Jurkat, Clone E6-1 (cell line): ENCODE data around the gene SEMA6A.

Source experiments
- DNase-seq: peaks from one replicate; pipeline ENCODE4 v3.0.0-alpha.2; 2011; ENCODE audit warnings: low read depth, low spot score
- H3K4me3 ChIP-seq: 2 replicates; pipeline ENCODE4 v1.5.1; 2011; ENCODE audit warnings: mild to moderate bottlenecking, low read length, control low read depth, moderate library complexity

The SEMA6A gene

GRCh38 chr5:116424258-116424615, 150.4 kb downstream of the SEMA6A start:
- no peak for DNase-seq
- H3K4me3 ChIP-seq = no peak overlapping the region

GRCh38 chr5:116423587-116424257, 150.9 kb downstream of the SEMA6A start:
- H3K4me3 ChIP-seq = no peak overlapping the region
- no peak for DNase-seq

- DNase-seq = no peak
Measured at GRCh38 chr5:116423141-116423540, 151.5 kb downstream of the SEMA6A start.

DNA sequence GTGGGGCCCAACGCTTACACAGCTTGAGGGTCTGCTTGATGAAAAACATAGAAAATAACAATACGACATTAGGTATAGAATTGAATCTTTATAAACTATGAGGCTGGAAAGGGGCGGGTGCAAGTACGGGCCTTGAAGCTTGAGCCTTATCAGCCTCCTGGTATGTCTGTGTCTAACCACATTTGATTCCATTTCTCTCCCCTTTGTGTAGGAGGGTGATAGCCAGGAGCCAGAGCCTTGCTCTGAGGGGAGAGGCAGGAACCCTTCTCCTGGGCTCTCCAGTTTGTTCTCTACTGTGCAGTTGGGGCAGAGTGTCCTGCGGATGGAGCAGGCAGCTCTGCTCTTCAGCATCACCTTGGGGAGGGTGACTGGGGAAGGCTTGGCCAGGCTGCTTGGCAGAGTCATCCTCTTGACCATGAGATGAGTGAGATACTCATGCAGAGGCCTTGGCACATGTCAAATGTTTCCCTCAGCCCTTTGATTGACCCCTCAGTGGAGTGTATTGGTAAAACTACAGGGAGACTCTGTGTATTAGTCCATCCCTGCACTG, 153.5 kb downstream of the SEMA6A start:
- no peak overlapping the region for H3K4me3 ChIP-seq
- no peak for DNase-seq

More at GRCh38 chr5:116423141-116423540, 151.5 kb downstream of the SEMA6A start:
- H3K4me3 ChIP-seq = no peak overlapping the region

DNA sequence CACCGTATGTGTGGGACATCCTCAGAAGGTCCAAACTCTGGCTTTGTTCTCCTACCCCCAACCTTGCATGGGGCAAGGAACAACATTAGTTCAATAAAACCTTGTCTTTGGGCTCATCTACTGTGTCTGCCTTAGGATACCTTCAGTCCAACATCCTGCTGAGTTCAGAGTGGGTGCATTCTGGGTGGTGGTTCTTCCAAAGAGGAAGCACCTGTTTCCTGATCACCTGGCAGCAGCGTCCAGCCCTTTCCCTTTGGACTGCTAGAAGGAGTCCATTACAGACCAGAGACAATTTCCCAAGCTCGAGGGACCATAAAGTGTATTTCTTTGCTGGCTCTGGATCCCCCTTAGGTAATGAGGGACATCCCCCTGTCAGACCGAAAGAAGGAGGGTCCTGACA, 154.1 kb downstream of the SEMA6A start:
- DNase-seq = no peak
- no peak overlapping the region for H3K4me3 ChIP-seq

DNA sequence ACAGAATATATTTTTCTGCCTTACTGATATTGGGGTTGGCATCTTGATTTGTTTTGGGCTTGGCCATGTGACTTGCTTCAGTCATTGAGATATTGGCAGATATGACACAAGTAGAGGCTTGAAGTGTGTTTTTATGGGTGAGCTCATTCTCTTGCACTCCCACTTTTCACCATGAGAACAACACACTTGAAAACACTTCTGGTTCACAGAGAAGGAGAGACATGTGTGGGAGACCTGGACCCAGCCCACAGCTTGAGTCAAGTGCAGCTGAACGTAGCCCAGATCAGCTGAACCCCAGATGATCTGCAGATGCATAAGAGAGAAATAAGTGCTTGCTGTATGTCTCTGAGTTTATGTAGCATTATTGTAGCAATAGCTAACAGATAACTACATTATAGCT, 155.4 kb downstream of the SEMA6A start:
- no peak overlapping the region for H3K4me3 ChIP-seq
- DNase-seq = no peak

GRCh38 chr5:116418774-116419173, 155.8 kb downstream of the SEMA6A start:
- DNase-seq = no peak
- H3K4me3 ChIP-seq = no peak overlapping the region

- DNase-seq = no peak
- no peak overlapping the region for H3K4me3 ChIP-seq
Measured at GRCh38 chr5:116418016-116418415, 156.6 kb downstream of the SEMA6A start.

DNA sequence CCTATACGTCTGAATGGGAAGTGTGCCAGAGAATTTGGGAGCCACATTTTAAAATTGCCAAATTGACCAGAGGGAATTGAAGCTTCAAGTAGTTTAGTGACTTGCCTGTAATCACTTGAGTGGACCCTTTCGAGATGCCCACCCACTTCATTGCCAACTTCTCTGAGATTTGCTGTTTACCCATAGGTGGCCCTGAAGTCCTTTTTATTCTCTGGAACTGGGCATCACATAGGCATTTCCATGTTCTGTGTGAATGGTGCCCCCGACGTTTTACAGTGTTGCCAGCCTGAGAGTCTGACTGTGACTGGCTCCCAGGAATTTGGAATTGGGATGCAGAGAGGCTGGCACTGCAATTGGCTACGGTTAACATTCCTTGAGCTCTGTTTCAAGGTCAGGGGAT, 158.6 kb downstream of the SEMA6A start:
- no peak for DNase-seq
- no peak overlapping the region for H3K4me3 ChIP-seq

- H3K4me3 ChIP-seq = no peak overlapping the region
- no peak for DNase-seq
Measured at GRCh38 chr5:116415182-116415581, 159.4 kb downstream of the SEMA6A start.

DNA sequence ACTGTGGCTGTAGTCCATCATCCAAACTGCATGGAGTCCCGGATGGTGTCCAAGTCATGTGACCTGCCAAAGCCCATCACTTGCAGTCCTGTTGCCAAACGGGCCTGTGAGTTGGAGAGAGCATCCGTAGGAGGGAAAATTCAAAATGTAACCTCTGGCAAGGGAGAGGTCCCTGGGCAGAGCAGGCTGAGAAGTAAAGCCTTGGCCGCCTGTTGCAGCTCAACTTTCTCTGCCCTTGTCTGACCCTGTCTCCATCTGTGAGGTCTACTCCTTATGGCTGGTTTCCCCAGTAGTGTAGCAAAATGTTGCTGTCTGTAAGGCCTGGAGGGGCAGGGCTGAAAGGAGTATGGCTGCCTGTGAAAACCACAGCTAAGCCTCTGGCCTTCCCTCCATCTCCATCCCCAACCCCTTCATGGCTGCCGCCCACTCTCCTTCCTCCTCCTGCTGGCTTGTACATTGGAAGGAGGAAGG, 163.5 kb downstream of the SEMA6A start:
- no peak for DNase-seq
- H3K4me3 ChIP-seq = no peak overlapping the region

DNA sequence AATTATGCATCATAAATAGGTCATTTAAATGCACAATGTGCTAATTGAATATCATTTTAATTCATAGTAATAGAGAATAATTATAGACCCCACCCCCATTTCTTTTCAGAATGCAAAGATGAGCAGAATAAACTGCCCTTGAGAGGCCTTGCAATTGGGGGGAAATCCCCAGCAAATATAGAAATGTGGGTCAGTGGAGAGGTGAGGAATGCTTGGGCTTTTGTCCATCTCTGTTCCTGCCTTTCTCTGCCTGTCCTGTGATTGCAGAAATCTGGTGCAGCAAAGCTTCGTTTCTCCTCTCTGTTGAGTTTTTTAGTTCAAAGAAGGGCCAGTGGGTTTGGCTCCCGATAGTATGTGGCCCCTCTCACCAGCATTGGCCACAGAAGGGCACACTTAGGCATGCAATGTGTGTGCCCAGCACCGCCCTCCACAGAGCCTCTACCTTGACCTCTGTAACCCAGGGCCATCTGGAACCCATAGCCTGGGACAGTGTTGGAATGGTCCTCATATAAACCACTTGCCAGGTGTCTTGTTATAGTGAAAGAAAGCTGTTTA, 164.2 kb downstream of the SEMA6A start:
- DNase-seq = no peak
- H3K4me3 ChIP-seq = no peak overlapping the region

GRCh38 chr5:116409591-116410296, 164.9 kb downstream of the SEMA6A start:
- H3K4me3 ChIP-seq = no peak overlapping the region
- no peak for DNase-seq

DNA sequence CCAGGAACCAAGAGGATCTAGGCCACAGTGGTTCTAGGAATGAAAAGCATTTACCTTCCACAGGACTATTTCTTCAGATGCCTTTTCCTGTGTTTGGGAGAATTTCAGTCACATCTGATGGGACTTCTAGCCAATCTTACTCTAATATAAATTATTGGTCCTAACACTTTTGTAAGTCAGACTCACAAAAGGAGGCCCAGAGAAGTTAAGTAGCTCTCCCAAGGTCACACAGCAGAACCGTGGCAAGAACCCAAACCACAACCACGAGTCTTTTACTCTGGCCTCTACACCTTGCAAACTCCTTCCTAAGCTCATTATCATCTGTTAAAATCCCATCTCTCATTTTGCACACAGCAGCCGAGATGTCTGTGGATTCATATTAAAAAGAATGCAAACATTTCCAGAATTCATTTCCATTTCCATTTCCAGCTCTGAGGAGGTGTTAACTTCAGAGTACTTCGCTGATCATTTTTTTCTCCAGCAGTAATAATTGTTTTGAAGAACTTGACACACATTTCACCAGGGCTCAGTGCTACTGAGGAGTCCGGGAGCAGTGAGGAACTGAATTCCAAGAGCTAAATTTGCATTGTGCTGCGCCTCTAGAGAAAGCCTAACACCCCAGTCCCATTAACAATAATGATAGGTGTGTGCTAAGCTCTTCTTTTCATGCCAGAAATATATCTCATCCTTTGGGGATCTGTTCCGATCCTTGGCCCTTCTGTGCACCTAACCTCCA, 168.1 kb downstream of the SEMA6A start:
- DNase-seq = no peak

GRCh38 chr5:116404792-116405191, 169.8 kb downstream of the SEMA6A start:
- no peak overlapping the region for H3K4me3 ChIP-seq
- DNase-seq = no peak

More for the DNA sequence above, 168.1 kb downstream of the SEMA6A start:
- no peak overlapping the region for H3K4me3 ChIP-seq

GRCh38 chr5:116404016-116404415, 170.6 kb downstream of the SEMA6A start:
- DNase-seq = no peak
- no peak overlapping the region for H3K4me3 ChIP-seq

DNA sequence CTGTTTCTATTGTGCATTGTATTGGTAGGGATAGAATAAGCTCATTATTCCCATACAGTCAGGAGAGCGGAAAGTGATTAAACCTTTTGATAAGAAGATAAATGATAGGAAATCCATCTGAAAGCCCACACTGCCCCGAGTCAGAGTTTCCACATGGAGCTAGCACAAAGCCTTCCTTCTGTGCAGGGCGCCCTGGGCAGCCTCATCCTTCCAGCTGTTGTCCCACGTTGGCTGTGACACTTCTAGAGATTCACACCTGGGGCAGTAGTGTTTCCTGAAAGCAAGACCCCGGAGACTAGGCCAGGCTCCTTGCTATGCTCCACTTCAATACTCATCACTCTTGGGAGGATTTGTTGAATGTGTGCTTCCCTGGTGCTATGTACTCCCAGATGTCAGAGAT, 172.4 kb downstream of the SEMA6A start:
- DNase-seq = no peak
- no peak overlapping the region for H3K4me3 ChIP-seq

DNA sequence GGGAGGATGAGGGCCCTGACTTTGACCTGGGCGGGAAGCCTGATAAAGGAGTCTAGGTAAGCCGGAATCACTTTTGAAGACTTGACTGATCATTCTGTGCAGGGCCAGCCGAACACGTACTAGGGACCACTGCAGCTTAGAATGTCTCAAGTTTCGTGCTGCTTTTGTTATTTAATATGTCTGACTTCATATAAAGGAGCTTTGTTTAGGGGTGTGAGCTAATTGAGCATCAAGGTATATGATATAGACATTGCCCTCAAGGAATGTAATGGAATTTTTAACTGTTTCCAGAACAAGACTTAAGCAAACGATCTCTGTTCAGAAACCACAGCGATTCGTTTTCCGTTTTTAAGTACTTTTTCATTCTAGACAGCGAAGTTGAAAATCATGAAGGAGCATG, 173.0 kb downstream of the SEMA6A start:
- no peak for DNase-seq
- no peak overlapping the region for H3K4me3 ChIP-seq

GRCh38 chr5:116396476-116397099, 178.0 kb downstream of the SEMA6A start:
- no peak for DNase-seq
- no peak overlapping the region for H3K4me3 ChIP-seq
